Stimulated activated naive B cell treated with anti-CD40 and anti-IgM and Interleukin-4, amounts not matched to agents 10 μg/mL and 1 μg/mL and 100 μg/mL, for 72 hours (primary cell): Measurements from ENCODE around the gene NEAT1.

Experiments used
- ATAC-seq, 2 donors: fragments of 150-1000 bp; cut with Tn5 transposase; replicated peaks; 2 replicates each; pipeline ENCODE4 v1.10.0; 2021; ENCODE audit warnings: moderate library complexity in 1 of 2
- DNase-seq: peaks from one replicate; pipeline ENCODE4 v3.0.0; 2021
- H3K27ac Mint-ChIP-seq: one replicate; pipeline ENCODE4 v1.8.0; 2022; ENCODE audit warnings: mild to moderate bottlenecking, mixed read lengths
- H3K27me3 Mint-ChIP-seq, 2 donors: one replicate each; pipeline ENCODE4 v1.8.0; 2022; ENCODE audit warnings: mixed read lengths in 2 of 2
- H3K36me3 Mint-ChIP-seq, 2 donors: one replicate each; pipeline ENCODE4 v1.8.0; 2022; ENCODE audit warnings: mixed read lengths in 2 of 2, mild to moderate bottlenecking in 1 of 2
- H3K4me1 Mint-ChIP-seq, 2 donors: one replicate each; pipeline ENCODE4 v1.8.0; 2022; ENCODE audit warnings: mixed read lengths in 2 of 2, mild to moderate bottlenecking in 1 of 2
- H3K4me3 Mint-ChIP-seq, 2 donors: one replicate each; pipeline ENCODE4 v1.8.0; 2022; ENCODE audit warnings: mild to moderate bottlenecking in 2 of 2, mixed read lengths in 2 of 2, moderate library complexity in 1 of 2
- H3K9me3 Mint-ChIP-seq, 2 donors: one replicate each; pipeline ENCODE4 v1.8.0; 2022; ENCODE audit warnings: mixed read lengths in 2 of 2, mild to moderate bottlenecking in 1 of 2

The NEAT1 gene

DNA sequence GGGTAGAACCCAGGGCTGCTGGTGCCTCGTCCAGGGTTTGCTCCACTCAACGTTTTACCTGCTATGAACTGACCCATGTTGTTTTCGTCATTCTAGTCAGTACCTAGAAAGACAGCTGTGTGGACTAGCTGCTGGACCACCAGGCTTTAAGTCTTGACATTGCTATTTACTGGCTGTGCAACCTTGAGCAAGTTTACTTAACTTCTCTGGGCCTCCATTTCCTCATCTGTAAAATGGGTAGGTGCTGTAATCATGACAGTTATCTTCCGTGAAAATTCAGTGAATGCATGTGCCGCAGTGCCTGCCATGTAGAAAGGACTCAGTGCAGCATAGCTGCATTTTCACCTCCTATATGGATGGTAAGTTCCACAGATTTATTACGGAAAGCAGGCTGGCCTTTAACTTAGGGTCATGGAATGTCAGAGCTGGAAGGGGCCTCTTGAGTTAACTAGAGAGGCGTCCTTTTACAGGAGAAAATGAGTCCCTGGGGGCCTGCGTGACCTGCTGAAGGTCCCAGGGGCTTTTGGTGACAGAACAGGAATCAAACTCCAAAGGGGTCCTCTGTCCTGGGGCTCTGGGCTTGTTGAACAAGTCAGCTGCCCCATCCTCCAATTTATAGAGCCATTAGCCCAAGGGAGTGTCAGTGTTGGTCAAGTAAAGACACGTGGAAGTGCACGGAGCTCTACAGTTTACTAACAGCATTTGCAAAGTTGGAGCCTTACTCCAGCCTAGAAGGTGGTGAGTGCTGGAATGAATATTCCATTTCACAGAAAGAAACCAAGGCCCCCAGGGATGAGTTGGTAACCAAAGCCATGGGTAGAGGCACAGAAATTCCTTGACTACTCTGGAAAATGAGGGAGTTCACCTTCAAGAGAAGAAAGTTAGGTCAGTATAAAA is 64.2 kb downstream of the NEAT1 start:
- Mint-ChIP-seq H3K9me3 (no peaks in the 10 kb centered on the region), H3K4me3 (peak overlapping the region; percentile 52 to 60), H3K27ac (peak overlapping the region; percentile 94), H3K4me1 (peaks cover 42 to 55% of the 10 kb centered on the region in 2 donors), H3K36me3 (no peaks in the 10 kb centered on the region), H3K27me3 (no peaks in the 10 kb centered on the region)
- ATAC-seq (no peak), DNase-seq (no peak)

GRCh38 chr11:65487467-65488272 is 65.1 kb downstream of the NEAT1 start:
- H3K27ac Mint-ChIP-seq = peak overlapping the region; percentile 94
- H3K27me3 Mint-ChIP-seq = no peaks in the 10 kb centered on the region
- H3K4me3 Mint-ChIP-seq = peak overlapping the region; percentile 52 to 60
- peaks cover 49 to 63% of the 10 kb centered on the region in 2 donors for H3K4me1 Mint-ChIP-seq
- no peaks in the 10 kb centered on the region for H3K9me3 Mint-ChIP-seq
- ATAC-seq (peak; percentile 69 to 72), DNase-seq (peak; percentile 71)
- H3K36me3 Mint-ChIP-seq = no peaks in the 10 kb centered on the region

DNA sequence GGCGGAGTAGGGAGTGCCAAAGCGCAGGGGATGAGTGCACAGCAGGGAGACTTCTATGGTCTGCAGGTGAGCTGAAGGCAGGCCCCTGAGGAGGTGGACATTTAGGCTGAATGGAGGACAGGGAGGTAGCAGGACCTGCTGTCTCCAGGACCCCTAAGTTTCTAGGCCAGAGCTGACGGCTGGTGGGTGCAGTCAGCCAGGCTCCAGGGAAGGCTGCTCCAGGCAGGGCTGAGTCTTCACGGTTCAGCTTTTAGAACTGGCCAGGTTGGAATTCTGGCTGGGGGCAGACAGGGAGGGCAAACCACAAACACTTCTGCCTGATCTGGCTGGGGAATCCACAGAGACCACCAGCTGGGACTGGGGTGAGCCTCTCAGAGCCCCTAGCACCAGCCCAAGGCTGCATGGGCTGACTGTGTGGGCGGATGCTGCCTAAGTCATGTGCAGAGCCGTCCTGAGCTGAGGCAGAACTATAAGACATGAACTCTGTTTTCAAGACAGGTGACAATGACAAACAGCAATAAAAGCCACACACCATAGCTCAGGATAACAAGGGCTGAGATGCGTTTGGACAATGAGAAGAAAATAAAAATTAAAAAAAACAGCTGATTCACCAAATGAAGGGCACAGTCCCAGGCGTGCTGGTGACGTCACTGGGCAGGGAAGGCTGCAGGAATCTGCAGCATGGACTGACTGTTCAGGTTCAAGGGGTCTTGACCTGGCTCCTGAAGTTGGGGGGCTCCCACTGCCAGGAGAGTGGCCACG is 65.9 kb downstream of the NEAT1 start:
- H3K9me3 Mint-ChIP-seq = no peaks in the 10 kb centered on the region

DNA sequence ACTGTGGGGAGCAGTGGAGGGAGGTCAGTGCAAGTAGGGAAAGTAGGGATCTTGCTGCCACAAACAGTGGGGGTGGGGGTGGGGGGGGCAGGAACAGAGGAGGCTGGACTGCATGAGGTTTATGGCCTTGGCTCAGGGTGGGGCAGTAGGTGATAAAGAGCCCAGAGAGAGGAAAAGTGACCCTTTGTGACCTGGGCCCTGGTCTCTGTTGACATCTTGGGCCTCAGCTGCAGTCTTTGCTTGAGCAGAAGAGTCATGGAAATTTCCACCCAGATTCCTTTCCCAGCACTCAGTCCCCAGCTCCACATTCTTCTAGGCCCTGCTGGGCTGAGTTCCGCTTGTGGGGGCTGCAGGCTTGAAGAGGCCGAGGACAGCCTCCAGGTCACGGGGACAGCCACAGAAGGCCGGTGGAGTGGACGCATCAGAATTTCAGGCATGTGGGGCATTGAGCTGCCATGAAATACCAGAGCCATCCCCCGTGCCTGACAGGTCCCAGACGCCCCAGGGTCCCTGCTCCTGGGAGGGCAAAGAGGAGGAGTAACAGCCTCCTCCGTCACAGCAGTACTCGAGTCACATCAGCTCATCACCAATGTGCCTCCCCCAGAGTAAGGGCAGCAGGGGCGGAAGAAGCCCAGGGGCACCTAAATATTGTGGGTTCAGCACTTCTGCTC is 66.6 kb downstream of the NEAT1 start:
- Mint-ChIP-seq H3K4me3 (no peak overlapping the region), H3K27ac (peak overlapping the region; percentile 87), H3K36me3 (no peaks in the 10 kb centered on the region), H3K4me1 (peaks cover 53 to 78% of the 10 kb centered on the region in 2 donors), H3K9me3 (no peaks in the 10 kb centered on the region), H3K27me3 (no peaks in the 10 kb centered on the region)
- ATAC-seq (no peak), DNase-seq (no peak)

More for the DNA sequence above, 65.9 kb downstream of the NEAT1 start:
- Mint-ChIP-seq H3K4me3 (peak overlapping the region; percentile 52 to 60), H3K27me3 (no peaks in the 10 kb centered on the region), H3K4me1 (peaks cover 53 to 71% of the 10 kb centered on the region in 2 donors), H3K36me3 (no peaks in the 10 kb centered on the region), H3K27ac (peak overlapping the region; percentile 94)
- DNase-seq (no peak), ATAC-seq (no peak)

- ATAC-seq = no peak
- DNase-seq = no peak
- Mint-ChIP-seq H3K9me3 (no peaks in the 10 kb centered on the region), H3K36me3 (peaks cover 0 to 3% of the 10 kb centered on the region in 2 donors), H3K27me3 (no peaks in the 10 kb centered on the region), H3K27ac (peak overlapping the region; percentile 68), H3K4me1 (peaks cover 59 to 85% of the 10 kb centered on the region in 2 donors), H3K4me3 (no peak overlapping the region)
These were observed 67.2 kb downstream of the NEAT1 start for GRCh38 chr11:65489706-65490320.

DNA sequence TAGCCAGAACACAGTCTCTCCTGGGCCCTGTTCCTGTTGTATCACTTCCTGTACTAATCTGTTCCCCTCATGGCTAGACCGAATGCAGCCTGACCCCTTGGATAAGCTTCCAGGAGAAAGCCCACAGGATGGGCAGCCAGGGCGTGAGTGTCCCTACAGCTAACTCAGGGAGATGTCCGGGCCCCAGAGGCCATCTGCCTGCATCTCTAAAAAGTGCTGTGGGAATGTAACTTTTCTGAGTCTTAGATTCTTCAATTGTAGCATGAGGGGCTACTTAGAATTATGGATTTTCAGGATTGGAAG is 68.5 kb downstream of the NEAT1 start:
- peak overlapping the region; percentile 95 for H3K27ac Mint-ChIP-seq
- H3K4me1 Mint-ChIP-seq = peaks cover 56 to 90% of the 10 kb centered on the region in 2 donors
- peaks cover 0 to 3% of the 10 kb centered on the region in 2 donors for H3K36me3 Mint-ChIP-seq
- H3K4me3 Mint-ChIP-seq = peak overlapping the region in 1 of 2 donors; percentile 36
- ATAC-seq = no peak
- DNase-seq = no peak
- no peaks in the 10 kb centered on the region for H3K9me3 Mint-ChIP-seq
- H3K27me3 Mint-ChIP-seq = no peaks in the 10 kb centered on the region

- H3K9me3 Mint-ChIP-seq = no peaks in the 10 kb centered on the region
- DNase-seq = peak; percentile 39
- peak in 1 of 2 donors; percentile 14 for ATAC-seq
- peaks cover 0 to 3% of the 10 kb centered on the region in 2 donors for H3K36me3 Mint-ChIP-seq
- no peaks in the 10 kb centered on the region for H3K27me3 Mint-ChIP-seq
- peaks cover 55 to 90% of the 10 kb centered on the region in 2 donors for H3K4me1 Mint-ChIP-seq
- peak overlapping the region; percentile 73 to 82 for H3K4me3 Mint-ChIP-seq
- peak overlapping the region; percentile 95 for H3K27ac Mint-ChIP-seq
These were observed 69.2 kb downstream of the NEAT1 start for GRCh38 chr11:65491614-65492386.

- H3K9me3 Mint-ChIP-seq = no peaks in the 10 kb centered on the region
- H3K27me3 Mint-ChIP-seq = no peaks in the 10 kb centered on the region
- H3K4me3 Mint-ChIP-seq = peak overlapping the region; percentile 73 to 82
- H3K4me1 Mint-ChIP-seq = peaks cover 56 to 90% of the 10 kb centered on the region in 2 donors
- ATAC-seq (no peak), DNase-seq (no peak)
- peak overlapping the region; percentile 95 for H3K27ac Mint-ChIP-seq
- H3K36me3 Mint-ChIP-seq = peaks cover 0 to 3% of the 10 kb centered on the region in 2 donors
These were observed 69.7 kb downstream of the NEAT1 start for GRCh38 chr11:65492387-65492636.

- Mint-ChIP-seq H3K27ac (peak overlapping the region; percentile 95), H3K36me3 (peaks cover 0 to 3% of the 10 kb centered on the region in 2 donors), H3K27me3 (no peaks in the 10 kb centered on the region), H3K9me3 (no peaks in the 10 kb centered on the region), H3K4me1 (peaks cover 51 to 86% of the 10 kb centered on the region in 2 donors), H3K4me3 (peak overlapping the region; percentile 73 to 82)
- DNase-seq = peak; percentile 73
- ATAC-seq = peak; percentile 62 to 67
These were observed 70.2 kb downstream of the NEAT1 start for GRCh38 chr11:65492637-65493366.

GRCh38 chr11:65493367-65494176 is 71.0 kb downstream of the NEAT1 start:
- H3K27ac Mint-ChIP-seq = peak overlapping the region; percentile 95
- ATAC-seq = no peak

More at GRCh38 chr11:65493367-65494176, 71.0 kb downstream of the NEAT1 start:
- Mint-ChIP-seq H3K9me3 (no peaks in the 10 kb centered on the region), H3K36me3 (peaks cover 0 to 3% of the 10 kb centered on the region in 2 donors), H3K27me3 (no peaks in the 10 kb centered on the region), H3K4me3 (peak overlapping the region; percentile 73 to 82), H3K4me1 (peaks cover 43 to 78% of the 10 kb centered on the region in 2 donors)
- no peak for DNase-seq
